SH-SY5Y (cell line): ENCODE measurements around the gene APP.

Experiments
- GATA2 ChIP-seq: IDR thresholded peaks from 2 replicates; pipeline ENCODE4 v1.6.1; 2011; ENCODE audit warnings: mild to moderate bottlenecking, low read depth, low read length
- GATA3 ChIP-seq: IDR thresholded peaks from 2 replicates; pipeline ENCODE4 v1.6.1; 2011; ENCODE audit warnings: low read depth, mild to moderate bottlenecking, low read length, moderate library complexity

APP gene

DNA sequence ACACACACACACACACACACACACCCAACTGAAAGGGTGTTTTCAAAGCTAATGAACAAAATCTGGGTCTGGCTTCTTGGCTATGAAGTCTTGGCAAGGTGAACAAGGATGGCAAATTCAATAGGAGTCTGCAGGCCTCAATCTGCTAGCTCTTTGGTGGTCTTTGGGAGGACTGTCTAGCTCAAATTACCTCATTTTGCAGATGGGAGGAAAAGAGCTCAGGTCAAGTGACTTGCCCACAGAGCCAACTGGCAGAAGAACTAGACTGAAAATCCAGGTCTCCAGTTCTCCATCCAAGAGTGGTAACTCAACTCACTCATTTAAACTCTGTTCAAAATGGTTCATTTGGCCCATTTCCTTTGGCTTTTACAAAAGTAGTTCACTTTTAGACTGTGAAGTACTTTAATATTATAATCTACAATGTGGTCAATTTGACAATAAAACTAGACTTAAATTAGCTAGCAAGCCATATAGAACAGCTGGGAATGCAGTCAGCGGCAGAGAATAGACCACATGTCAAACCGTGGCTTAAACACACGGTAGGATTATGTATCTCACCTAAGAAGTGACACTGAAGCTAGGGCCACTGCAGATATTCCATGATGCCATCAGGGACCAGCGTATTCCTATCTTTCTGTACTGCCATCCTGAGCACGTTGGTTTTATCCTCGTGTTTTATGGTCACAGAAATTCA lies 112.9 kb downstream of the APP start:
- TF ChIP-seq GATA2 (no peak), GATA3 (no peak)

- no peak for TF ChIP-seq GATA3
- no peak for TF ChIP-seq GATA2
Observed at GRCh38 chr21:26055841-26056264, 114.7 kb downstream of the APP start.

- TF ChIP-seq GATA3, result no peak
- TF ChIP-seq GATA2, result no peak
Observed at GRCh38 chr21:26055010-26055409, 115.6 kb downstream of the APP start.

GRCh38 chr21:26052057-26052456 lies 118.5 kb downstream of the APP start:
- TF ChIP-seq GATA2, result no peak
- TF ChIP-seq GATA3, result no peak

GRCh38 chr21:26050857-26051256 lies 119.7 kb downstream of the APP start:
- no peak for TF ChIP-seq GATA3

DNA sequence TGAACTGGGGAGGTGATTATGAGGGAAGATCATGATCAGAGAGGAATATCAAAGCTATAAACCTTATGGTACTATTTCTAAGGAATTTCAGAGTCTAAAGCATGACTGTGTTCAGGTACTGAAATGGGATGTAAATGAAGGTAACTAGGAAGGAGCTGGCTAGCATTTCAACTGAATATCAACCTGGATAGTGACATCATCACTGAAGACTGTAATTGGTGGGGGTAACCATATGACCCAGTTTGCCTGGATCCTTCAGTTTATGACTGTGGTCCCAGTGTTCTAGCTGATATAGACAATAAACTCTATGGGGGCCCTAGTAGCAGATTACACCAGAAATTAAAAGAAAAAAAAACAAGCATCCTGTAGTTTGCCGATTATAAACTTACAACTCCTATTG lies 120.8 kb downstream of the APP start:
- no peak for TF ChIP-seq GATA2
- TF ChIP-seq GATA3, result no peak

GRCh38 chr21:26047279-26047967 lies 123.1 kb downstream of the APP start:
- no peak for TF ChIP-seq GATA3
- TF ChIP-seq GATA2, result no peak

DNA sequence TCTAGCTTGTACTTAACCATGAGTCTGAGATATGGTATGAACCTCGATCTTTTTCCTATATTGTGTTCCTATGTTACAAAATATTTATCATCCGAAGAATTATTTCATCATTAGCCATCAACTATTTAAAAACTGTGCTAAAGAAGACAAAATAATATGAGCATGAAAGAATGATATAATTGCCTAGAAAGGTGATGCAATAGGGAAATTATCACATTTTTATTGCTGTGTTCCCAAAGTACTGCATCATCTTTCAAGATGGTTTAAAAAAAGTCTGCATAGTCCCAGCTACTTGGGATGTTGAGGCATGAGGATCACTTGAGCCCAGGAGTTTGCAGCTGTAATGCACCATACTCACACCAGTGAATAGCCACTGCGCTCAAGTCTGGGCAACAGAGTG lies 126.7 kb downstream of the APP start:
- TF ChIP-seq GATA3, result no peak
- no peak for TF ChIP-seq GATA2

DNA sequence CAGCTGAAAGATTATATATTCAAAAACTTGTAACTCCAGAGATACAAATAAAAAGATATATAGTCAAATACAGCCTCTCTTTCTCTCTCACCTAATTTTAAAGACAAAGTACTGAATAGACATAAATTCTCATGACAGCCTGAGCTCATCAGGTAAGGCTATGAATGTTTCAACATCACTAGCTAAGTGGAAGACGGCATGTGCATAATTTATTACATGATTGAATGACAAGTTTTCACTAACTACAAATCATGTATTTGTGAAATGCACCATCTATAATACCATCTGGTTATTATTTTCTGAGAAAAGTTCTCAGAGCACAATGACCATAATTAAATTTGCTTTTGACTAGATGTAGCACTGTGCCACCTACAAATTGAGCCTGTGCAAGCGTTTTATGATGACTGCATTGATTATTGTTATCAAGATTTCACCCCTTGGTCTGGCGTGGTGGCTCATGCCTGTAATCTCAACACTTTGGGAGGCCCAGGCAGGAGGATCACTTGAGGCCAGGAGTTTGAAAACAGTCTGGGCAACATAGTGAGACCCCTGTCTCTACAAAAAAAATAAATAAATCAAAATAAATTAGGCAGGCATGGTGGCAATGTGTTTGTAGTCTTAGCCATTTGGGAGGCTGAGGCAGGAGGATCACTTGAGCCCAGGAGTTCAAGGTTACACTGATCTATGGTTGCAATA lies 128.2 kb downstream of the APP start:
- no peak for TF ChIP-seq GATA3
- TF ChIP-seq GATA2, result peak; percentile 42

DNA sequence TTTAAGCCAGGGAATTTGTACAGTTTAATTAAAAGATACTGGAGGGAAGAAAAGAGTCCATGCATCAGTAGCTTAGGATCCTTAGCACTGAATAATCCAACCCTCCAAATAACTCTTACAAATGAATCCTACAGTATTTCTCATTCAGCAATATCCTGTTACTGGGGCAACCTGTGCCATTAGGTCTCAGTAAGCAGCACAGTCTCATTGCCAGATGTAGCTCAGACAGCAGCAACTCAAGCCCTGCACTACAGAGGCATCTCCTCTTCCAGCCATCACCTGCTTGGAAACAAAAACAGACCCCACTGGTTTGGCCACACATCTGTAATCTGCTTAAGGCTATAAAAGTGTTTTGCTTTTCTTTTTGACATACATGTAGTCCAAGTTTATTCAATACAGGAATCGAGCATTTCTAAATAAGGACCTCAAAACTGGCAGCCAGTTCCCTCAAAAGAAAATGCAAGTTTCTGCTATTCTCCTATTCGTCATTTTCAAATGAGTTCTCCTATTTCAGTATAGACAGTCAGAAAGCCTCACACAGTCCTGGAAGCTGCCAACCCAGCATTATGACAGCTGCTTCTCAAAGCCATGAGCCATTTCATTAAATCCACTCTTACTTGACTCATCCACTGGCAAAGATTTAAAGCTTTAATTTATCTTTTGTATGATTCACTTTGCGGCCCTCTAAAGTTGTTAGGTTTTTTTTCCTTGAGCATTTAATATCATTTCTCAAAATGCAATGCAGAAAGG lies 129.0 kb downstream of the APP start:
- TF ChIP-seq GATA2 (no peak), GATA3 (no peak)

- TF ChIP-seq GATA2 (no peak), GATA3 (no peak)
Observed at GRCh38 chr21:26036916-26037315, 133.7 kb downstream of the APP start.

GRCh38 chr21:26032263-26032662 lies 138.3 kb downstream of the APP start:
- TF ChIP-seq GATA2 (no peak), GATA3 (no peak)

GRCh38 chr21:26028183-26028582 lies 142.4 kb downstream of the APP start:
- TF ChIP-seq GATA2 (no peak), GATA3 (no peak)

DNA sequence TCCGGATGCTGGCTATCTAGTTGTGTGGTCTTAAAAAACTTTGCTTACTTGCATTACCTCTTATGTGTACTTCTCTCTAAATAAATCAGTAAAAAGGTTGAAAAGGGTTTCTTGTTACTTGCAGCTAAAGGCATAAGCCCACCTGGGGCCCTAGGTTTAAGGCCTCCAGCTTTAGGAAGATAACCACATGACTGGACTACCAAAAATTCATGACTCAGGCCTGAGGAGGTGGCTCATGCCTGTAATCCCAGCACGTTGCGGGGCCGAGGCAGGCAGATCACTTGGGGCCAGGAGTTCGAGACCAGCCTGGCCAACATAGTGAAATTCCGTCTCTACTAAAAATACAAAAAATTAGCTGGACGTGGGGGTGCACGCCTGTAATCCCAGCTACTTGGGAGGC lies 142.9 kb downstream of the APP start:
- no peak for TF ChIP-seq GATA3
- no peak for TF ChIP-seq GATA2
